ENCODE measurements around the gene MSANTD2. TPM values are rescaled to one million over a fixed set of nuclear protein-coding genes. Genes with fewer than 3 reads are reported as not detected.

Gene MSANTD2
- total RNA-seq, 1 donor from 2014 or later: 10.4 TPM

DNA sequence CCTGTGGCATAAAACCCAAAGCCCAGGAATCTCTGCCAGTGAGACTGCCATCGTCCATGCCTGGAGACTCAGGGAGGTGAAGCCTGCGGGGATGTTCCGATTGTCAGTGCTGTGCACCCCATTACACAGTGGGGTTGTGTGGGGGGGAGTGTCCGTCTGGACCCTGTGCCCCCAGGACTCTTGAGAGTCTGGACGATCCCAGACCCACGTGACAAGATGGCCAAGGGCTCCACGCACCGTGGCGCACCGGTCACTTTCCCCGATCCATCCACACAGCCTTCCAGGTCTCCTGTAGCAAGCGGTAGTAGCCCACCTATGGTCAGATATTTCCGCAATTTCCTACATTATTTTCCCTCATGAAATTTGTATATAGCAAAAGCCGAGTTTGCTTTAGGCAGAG lies 81.4 kb downstream of the MSANTD2 start:
- peaks cover 11% of the 10 kb centered on the region for H3K4me1 Mint-ChIP-seq (ENCODE audit: low read depth)
- no peak for DNase-seq (ENCODE audit: low spot score)
- H3K9me3 Mint-ChIP-seq (ENCODE audit: low read depth): no peaks in the 10 kb centered on the region
- TF ChIP-seq, protein P1, sequence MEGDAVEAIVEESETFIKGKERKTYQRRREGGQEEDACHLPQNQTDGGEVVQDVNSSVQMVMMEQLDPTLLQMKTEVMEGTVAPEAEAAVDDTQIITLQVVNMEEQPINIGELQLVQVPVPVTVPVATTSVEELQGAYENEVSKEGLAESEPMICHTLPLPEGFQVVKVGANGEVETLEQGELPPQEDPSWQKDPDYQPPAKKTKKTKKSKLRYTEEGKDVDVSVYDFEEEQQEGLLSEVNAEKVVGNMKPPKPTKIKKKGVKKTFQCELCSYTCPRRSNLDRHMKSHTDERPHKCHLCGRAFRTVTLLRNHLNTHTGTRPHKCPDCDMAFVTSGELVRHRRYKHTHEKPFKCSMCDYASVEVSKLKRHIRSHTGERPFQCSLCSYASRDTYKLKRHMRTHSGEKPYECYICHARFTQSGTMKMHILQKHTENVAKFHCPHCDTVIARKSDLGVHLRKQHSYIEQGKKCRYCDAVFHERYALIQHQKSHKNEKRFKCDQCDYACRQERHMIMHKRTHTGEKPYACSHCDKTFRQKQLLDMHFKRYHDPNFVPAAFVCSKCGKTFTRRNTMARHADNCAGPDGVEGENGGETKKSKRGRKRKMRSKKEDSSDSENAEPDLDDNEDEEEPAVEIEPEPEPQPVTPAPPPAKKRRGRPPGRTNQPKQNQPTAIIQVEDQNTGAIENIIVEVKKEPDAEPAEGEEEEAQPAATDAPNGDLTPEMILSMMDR (IDR thresholded peaks at IDR 0.05): no peak
- H3K4me3 Mint-ChIP-seq (ENCODE audit: unreplicated experiment): peak overlapping the region; percentile 69
- no peak overlapping the region for H3K27ac Mint-ChIP-seq (ENCODE audit: unreplicated experiment)
- H3K36me3 Mint-ChIP-seq (ENCODE audit: low read depth): no peaks in the 10 kb centered on the region
- peaks cover 64% of the 10 kb centered on the region for H3K27me3 Mint-ChIP-seq (ENCODE audit: low read depth)

- Mint-ChIP-seq H3K27ac (ENCODE audit: unreplicated experiment) (no peak overlapping the region), H3K4me1 (ENCODE audit: low read depth) (peaks cover 11% of the 10 kb centered on the region), H3K36me3 (ENCODE audit: low read depth) (no peaks in the 10 kb centered on the region), H3K4me3 (ENCODE audit: unreplicated experiment) (peak overlapping the region; percentile 69), H3K27me3 (ENCODE audit: low read depth) (peaks cover 56% of the 10 kb centered on the region), H3K9me3 (ENCODE audit: low read depth) (no peaks in the 10 kb centered on the region)
- DNase-seq (ENCODE audit: low spot score): no peak
- TF ChIP-seq, protein P1 (IDR thresholded peaks at IDR 0.05): no peak
Observed at GRCh38 chr11:124717786-124718651, 82.2 kb downstream of the MSANTD2 start.

DNA sequence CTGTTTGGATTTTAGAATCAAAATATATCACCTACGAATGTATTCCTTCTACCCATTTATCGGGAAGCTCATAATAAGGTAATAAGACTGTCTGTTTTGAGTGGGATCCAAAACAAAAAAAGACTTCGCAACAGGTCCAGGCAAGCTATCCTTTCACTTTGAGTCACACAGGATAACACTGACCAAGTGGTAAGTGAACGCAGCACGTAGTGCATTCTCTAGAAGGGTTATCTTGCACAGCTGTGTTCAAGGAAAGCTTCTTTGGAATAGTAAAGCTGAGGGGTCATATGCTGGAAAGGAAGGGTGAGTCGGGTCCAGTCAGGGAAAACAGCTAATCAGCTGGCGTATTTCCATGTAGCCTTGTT lies 82.8 kb downstream of the MSANTD2 start:
- Mint-ChIP-seq H3K4me3 (ENCODE audit: unreplicated experiment) (peak overlapping the region; percentile 69), H3K36me3 (ENCODE audit: low read depth) (no peaks in the 10 kb centered on the region), H3K9me3 (ENCODE audit: low read depth) (no peaks in the 10 kb centered on the region), H3K27me3 (ENCODE audit: low read depth) (peaks cover 50% of the 10 kb centered on the region), H3K4me1 (ENCODE audit: low read depth) (peaks cover 11% of the 10 kb centered on the region), H3K27ac (ENCODE audit: unreplicated experiment) (no peak overlapping the region)
- TF ChIP-seq, protein P1 (IDR thresholded peaks at IDR 0.05): no peak
- DNase-seq (ENCODE audit: low spot score): no peak

- no peaks in the 10 kb centered on the region for H3K36me3 Mint-ChIP-seq (ENCODE audit: low read depth)
- peaks cover 11% of the 10 kb centered on the region for H3K4me1 Mint-ChIP-seq (ENCODE audit: low read depth)
- TF ChIP-seq, protein P1 (IDR thresholded peaks at IDR 0.05): no peak
- H3K9me3 Mint-ChIP-seq (ENCODE audit: low read depth): no peaks in the 10 kb centered on the region
- H3K27ac Mint-ChIP-seq (ENCODE audit: unreplicated experiment): no peak overlapping the region
- H3K27me3 Mint-ChIP-seq (ENCODE audit: low read depth): peaks cover 44% of the 10 kb centered on the region
- DNase-seq (ENCODE audit: low spot score): no peak
- H3K4me3 Mint-ChIP-seq (ENCODE audit: unreplicated experiment): no peak overlapping the region
Observed at GRCh38 chr11:124716591-124716990, 83.6 kb downstream of the MSANTD2 start.

Other genes with a start within 250 kb of the MSANTD2 start
- 0.07 to 0.23 TPM in 2 of 3 replicates, not detected in the other for gene OR8A1, start 230.4 kb downstream of the MSANTD2 start, total RNA-seq
- not detected in 3 replicates for gene PANX3, start 189.0 kb downstream of the MSANTD2 start, total RNA-seq
- 22.4 to 30.9 TPM (median 30.0 TPM) in 3 replicates for gene TBRG1, start 177.5 kb downstream of the MSANTD2 start, total RNA-seq
- 8.3 to 15.2 TPM (median 9.6 TPM) in 3 replicates for gene SIAE, start 126.7 kb downstream of the MSANTD2 start, total RNA-seq
- gene SPA17, start 126.5 kb downstream of the MSANTD2 start, total RNA-seq: 1.7 to 3.6 TPM (median 3.2 TPM) in 3 replicates
- gene NRGN, start 60.5 kb downstream of the MSANTD2 start, total RNA-seq: 1.6 to 2.4 TPM (median 1.8 TPM) in 3 replicates
- not detected in 3 replicates for gene VSIG2, start 48.2 kb downstream of the MSANTD2 start, total RNA-seq
- 1.7 to 2.6 TPM (median 2.0 TPM) in 3 replicates for gene ESAM, start 38.1 kb downstream of the MSANTD2 start, total RNA-seq
- 4.9 to 12.0 TPM (median 10.9 TPM) in 3 replicates for gene ROBO3, start 65.0 kb upstream of the MSANTD2 start, total RNA-seq
- not detected in 3 replicates for gene ROBO4, start 97.5 kb upstream of the MSANTD2 start, total RNA-seq
- gene HEPN1, start 118.8 kb upstream of the MSANTD2 start, total RNA-seq: not detected in 3 replicates
- gene HEPACAM, start 135.6 kb upstream of the MSANTD2 start, total RNA-seq: not detected in 3 replicates
- 0.90 to 3.6 TPM (median 1.2 TPM) in 3 replicates for gene CCDC15, start 153.8 kb upstream of the MSANTD2 start, total RNA-seq

Measured in chondrocyte (in vitro differentiated cells).